OCI-LY1 (cell line): ENCODE measurements around the gene DZIP3.

Experiments
- H2AFZ ChIP-seq: fragments of 200-600 bp; sonication (generic), shearing (Covaris generic); 2 replicates; pipeline ENCODE4 v1.6.0; 2014; ENCODE audit warnings: antibody characterized with exemption, mild to moderate bottlenecking, low read length
- H3F3A ChIP-seq: fragments of 200-600 bp; sonication (generic), shearing (Covaris generic); 2 replicates; pipeline ENCODE4 v1.6.0; 2014; ENCODE audit warnings: mild to moderate bottlenecking, antibody characterized with exemption, low read length, moderate library complexity; ENCODE audit not compliant: insufficient read depth
- H3K27ac ChIP-seq: fragments of 200-600 bp; sonication (generic); 2 replicates; pipeline ENCODE4 v1.5.1; 2014; ENCODE audit warnings: low read length, mixed run types, mild to moderate bottlenecking, low read depth; ENCODE audit not compliant: poor library complexity, severe bottlenecking
- H3K27me3 ChIP-seq: fragments of 200-600 bp; sonication (generic); 2 replicates; pipeline ENCODE4 v1.6.0; 2014; ENCODE audit warnings: antibody characterized with exemption, mild to moderate bottlenecking, low read length, moderate library complexity; ENCODE audit not compliant: insufficient read depth
- H3K36me3 ChIP-seq: fragments of 200-600 bp; sonication (generic); 2 replicates; pipeline ENCODE4 v1.6.1; 2014; ENCODE audit warnings: mild to moderate bottlenecking, antibody characterized with exemption, low read length, moderate library complexity, mixed read lengths; ENCODE audit not compliant: insufficient read depth
- H3K4me1 ChIP-seq: fragments of 200-600 bp; sonication (generic); 2 replicates; pipeline ENCODE4 v1.5.1; 2014; ENCODE audit warnings: mild to moderate bottlenecking, low read length, moderate library complexity; ENCODE audit not compliant: insufficient read depth, severe bottlenecking
- H3K4me2 ChIP-seq: fragments of 200-600 bp; sonication (generic), shearing (Covaris generic); 2 replicates; pipeline ENCODE4 v1.6.1; 2014; ENCODE audit warnings: low read length
- H3K4me3 ChIP-seq: fragments of 200-600 bp; sonication (generic); 2 replicates; pipeline ENCODE4 v1.5.1; 2014; ENCODE audit warnings: low read length, low read depth, mild to moderate bottlenecking, mixed read lengths; ENCODE audit not compliant: poor library complexity, severe bottlenecking
- H3K79me2 ChIP-seq: fragments of 200-600 bp; shearing (Covaris generic); 2 replicates; pipeline ENCODE4 v1.6.1; 2016; ENCODE audit warnings: mixed run types, low read length, mixed read lengths; ENCODE audit not compliant: insufficient read depth
- H3K9ac ChIP-seq: fragments of 200-600 bp; sonication (generic), shearing (Covaris generic); 2 replicates; pipeline ENCODE4 v1.6.1; 2014; ENCODE audit warnings: mild to moderate bottlenecking, low read length, mixed read lengths
- H3K9me2 ChIP-seq: fragments of 200-600 bp; sonication (generic), shearing (Covaris generic); 2 replicates; pipeline ENCODE4 v1.6.1; 2014; ENCODE audit warnings: low read depth, mild to moderate bottlenecking, low read length, mixed read lengths
- H3K9me3 ChIP-seq: fragments of 200-600 bp; shearing (Covaris generic); 2 replicates; pipeline ENCODE4 v1.6.1; 2014; ENCODE audit warnings: low read length, mixed read lengths
- H4K20me1 ChIP-seq: fragments of 200-600 bp; sonication (generic), shearing (Covaris generic); 2 replicates; pipeline ENCODE4 v1.6.0; 2016; ENCODE audit warnings: mild to moderate bottlenecking, low read length; ENCODE audit not compliant: insufficient read depth
- EZH2 ChIP-seq: fragments of 200-600 bp; sonication (generic), shearing (Covaris generic); IDR thresholded peaks from 2 replicates; pipeline ENCODE4 v1.8.0; 2017; ENCODE audit warnings: borderline replicate concordance, mixed run types, mild to moderate bottlenecking, antibody characterized with exemption, low read length, moderate library complexity, mixed read lengths
- TF ChIP-seq, protein P1 (sequence below): fragments of 200-600 bp; sonication (generic), shearing (Covaris generic); IDR thresholded peaks from 2 replicates; pipeline ENCODE4 v1.5.1; 2017; ENCODE audit warnings: mild to moderate bottlenecking, antibody characterized with exemption, low read length, moderate library complexity, mixed read lengths

The DZIP3 gene

DNA sequence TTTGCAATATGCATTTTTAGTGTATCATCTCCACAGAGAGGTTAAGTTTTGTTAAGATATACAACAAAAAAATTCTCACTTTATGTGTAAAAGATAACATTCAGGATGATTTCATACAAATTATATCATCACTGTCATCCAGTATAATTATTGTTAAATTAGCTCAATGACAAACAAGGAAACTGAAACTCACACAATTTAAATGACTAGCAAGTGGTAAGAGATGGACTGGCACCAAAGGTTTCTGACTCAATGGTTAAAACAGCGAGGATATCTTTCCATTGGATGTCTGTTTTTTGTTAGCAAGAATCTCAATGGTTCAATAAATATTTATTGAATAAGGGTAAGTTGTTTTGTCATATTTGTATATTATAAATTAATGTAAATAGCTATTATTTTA, 22.9 kb upstream of the DZIP3 start:
- no peak for TF ChIP-seq EZH2
- TF ChIP-seq, protein P1, sequence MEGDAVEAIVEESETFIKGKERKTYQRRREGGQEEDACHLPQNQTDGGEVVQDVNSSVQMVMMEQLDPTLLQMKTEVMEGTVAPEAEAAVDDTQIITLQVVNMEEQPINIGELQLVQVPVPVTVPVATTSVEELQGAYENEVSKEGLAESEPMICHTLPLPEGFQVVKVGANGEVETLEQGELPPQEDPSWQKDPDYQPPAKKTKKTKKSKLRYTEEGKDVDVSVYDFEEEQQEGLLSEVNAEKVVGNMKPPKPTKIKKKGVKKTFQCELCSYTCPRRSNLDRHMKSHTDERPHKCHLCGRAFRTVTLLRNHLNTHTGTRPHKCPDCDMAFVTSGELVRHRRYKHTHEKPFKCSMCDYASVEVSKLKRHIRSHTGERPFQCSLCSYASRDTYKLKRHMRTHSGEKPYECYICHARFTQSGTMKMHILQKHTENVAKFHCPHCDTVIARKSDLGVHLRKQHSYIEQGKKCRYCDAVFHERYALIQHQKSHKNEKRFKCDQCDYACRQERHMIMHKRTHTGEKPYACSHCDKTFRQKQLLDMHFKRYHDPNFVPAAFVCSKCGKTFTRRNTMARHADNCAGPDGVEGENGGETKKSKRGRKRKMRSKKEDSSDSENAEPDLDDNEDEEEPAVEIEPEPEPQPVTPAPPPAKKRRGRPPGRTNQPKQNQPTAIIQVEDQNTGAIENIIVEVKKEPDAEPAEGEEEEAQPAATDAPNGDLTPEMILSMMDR, result no peak
- H3K36me3 ChIP-seq, result peaks cover 65% of the 10 kb centered on the region

DNA sequence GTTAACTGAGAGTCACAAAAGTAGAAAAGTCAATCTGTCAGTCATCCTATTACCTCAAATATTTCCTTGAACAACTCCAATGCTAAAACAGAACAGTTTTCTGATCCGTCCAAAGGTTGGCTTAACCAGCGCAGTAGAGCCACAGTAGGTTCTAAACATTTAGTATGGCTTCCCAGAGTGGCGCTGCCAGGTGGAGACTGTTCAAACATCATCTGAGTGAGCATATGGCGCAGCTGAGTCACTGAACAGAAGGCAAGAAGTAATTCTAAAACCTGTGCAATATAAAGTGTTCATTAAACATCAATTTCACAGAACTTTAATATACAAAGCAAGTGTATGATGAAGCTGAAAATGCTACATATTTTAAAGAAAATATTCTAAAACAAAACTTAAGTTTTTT, 20.2 kb upstream of the DZIP3 start:
- Histone ChIP-seq H3K4me1 (no peaks in the 10 kb centered on the region), H3K79me2 (no peaks in the 10 kb centered on the region), H3K9me2 (no peaks in the 10 kb centered on the region), H3K4me2 (no peak overlapping the region), H3F3A (no peaks in the 10 kb centered on the region), H2AFZ (no peak overlapping the region), H3K9ac (no peak overlapping the region), H3K36me3 (peaks cover 76% of the 10 kb centered on the region), H3K4me3 (no peak overlapping the region), H3K9me3 (0 out of 2 replicates have a peak, but pooled peaks cover 3% of the 10 kb centered on the region), H3K27ac (no peak overlapping the region), H4K20me1 (no peaks in the 10 kb centered on the region), H3K27me3 (no peaks in the 10 kb centered on the region)
- TF ChIP-seq, protein P1, result no peak
- TF ChIP-seq EZH2, result no peak

More for the DNA sequence above, 22.9 kb upstream of the DZIP3 start:
- Histone ChIP-seq H3K4me2 (no peak overlapping the region), H3F3A (no peaks in the 10 kb centered on the region), H3K27me3 (no peaks in the 10 kb centered on the region), H3K79me2 (no peaks in the 10 kb centered on the region), H2AFZ (no peak overlapping the region), H3K4me1 (no peaks in the 10 kb centered on the region), H3K27ac (no peak overlapping the region), H4K20me1 (no peaks in the 10 kb centered on the region), H3K9ac (no peak overlapping the region), H3K4me3 (no peak overlapping the region), H3K9me3 (no peaks in the 10 kb centered on the region), H3K9me2 (no peaks in the 10 kb centered on the region)

DNA sequence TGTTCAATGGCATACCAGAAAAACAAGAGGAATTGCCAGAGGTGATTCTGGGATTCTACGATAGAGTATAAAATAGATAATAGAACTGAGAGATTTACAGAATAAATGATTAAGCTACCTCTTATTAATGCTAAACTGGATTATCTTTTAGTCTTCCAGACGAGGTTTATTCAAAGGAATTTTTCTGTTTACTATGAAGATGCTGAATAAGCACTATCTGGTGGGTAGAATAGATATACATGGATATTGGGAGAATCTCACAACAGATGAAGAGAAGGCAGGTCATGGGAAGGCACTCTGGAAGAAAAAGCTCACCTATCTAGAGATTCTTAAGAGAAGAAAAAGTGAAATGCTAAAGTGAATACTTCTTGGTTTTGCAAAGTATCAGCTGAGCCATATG, 11.5 kb upstream of the DZIP3 start:
- H3K9me2 ChIP-seq, result no peaks in the 10 kb centered on the region

More for the DNA sequence above, 11.5 kb upstream of the DZIP3 start:
- Histone ChIP-seq H2AFZ (no peak overlapping the region), H3K9me3 (no peaks in the 10 kb centered on the region), H3F3A (0 out of 2 replicates have a peak, but pooled peaks cover 3% of the 10 kb centered on the region), H3K36me3 (peaks cover 93% of the 10 kb centered on the region), H3K9ac (no peak overlapping the region), H3K4me2 (no peak overlapping the region), H3K4me3 (no peak overlapping the region), H3K79me2 (no peaks in the 10 kb centered on the region), H4K20me1 (no peaks in the 10 kb centered on the region), H3K27ac (no peak overlapping the region), H3K4me1 (no peaks in the 10 kb centered on the region), H3K27me3 (no peaks in the 10 kb centered on the region)
- TF ChIP-seq EZH2, result no peak
- TF ChIP-seq, protein P1, result no peak
